Mammary epithelial cell (primary cell): Measurements from ENCODE around the gene PTBP2.

Experiments
- EZH2 ChIP-seq: IDR thresholded peaks from 2 replicates; pipeline ENCODE4 v1.6.1; 2012; ENCODE audit warnings: low read length, inconsistent platforms, borderline replicate concordance
- TF ChIP-seq, protein P1 (sequence below), 2 donors: IDR thresholded peaks in 1 of 2; conservative IDR thresholded peaks in 1 of 2; 2 replicates each; pipeline ENCODE4 v1.5.1; 2011 to 2012; ENCODE audit warnings: inconsistent platforms in 2 of 2, low read length in 2 of 2, mild to moderate bottlenecking in 2 of 2, control low read depth in 1 of 2, low read depth in 1 of 2; ENCODE audit not compliant: insufficient read depth in 1 of 2; ENCODE audit errors: extremely low read depth in 1 of 2

DNA sequence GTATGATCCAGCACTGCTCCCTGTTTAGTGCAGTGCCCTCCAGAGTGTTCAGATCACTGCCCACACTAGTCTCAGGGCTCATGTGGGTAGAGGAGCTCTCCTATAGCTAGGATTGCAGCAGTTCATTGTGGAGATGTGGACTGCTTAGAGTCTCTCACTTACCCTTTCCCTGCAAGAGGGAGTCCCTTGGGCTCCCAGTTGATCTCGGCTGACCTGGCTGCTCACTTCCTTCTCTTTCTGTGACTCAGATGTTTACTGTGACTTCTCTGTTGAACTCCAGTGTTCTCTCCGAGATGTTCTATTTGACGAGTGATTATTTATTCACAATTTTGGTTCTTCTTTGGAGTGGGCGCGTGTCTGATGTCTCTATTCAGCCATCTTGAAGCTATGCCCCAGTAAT, 141.9 kb downstream of the PTBP2 start:
- TF ChIP-seq, protein P1, sequence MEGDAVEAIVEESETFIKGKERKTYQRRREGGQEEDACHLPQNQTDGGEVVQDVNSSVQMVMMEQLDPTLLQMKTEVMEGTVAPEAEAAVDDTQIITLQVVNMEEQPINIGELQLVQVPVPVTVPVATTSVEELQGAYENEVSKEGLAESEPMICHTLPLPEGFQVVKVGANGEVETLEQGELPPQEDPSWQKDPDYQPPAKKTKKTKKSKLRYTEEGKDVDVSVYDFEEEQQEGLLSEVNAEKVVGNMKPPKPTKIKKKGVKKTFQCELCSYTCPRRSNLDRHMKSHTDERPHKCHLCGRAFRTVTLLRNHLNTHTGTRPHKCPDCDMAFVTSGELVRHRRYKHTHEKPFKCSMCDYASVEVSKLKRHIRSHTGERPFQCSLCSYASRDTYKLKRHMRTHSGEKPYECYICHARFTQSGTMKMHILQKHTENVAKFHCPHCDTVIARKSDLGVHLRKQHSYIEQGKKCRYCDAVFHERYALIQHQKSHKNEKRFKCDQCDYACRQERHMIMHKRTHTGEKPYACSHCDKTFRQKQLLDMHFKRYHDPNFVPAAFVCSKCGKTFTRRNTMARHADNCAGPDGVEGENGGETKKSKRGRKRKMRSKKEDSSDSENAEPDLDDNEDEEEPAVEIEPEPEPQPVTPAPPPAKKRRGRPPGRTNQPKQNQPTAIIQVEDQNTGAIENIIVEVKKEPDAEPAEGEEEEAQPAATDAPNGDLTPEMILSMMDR (conservative IDR thresholded peaks at IDR 0.05 in 1 of 2, IDR thresholded peaks at IDR 0.05 in 1 of 2; ENCODE audit: extremely low read depth in 1 of 2, insufficient read depth in 1 of 2, low read depth in 1 of 2, low read length in 2 of 2): no peak
- no peak for TF ChIP-seq EZH2
